Measurements from ENCODE around the gene PCSK4.

The PCSK4 gene

DNA sequence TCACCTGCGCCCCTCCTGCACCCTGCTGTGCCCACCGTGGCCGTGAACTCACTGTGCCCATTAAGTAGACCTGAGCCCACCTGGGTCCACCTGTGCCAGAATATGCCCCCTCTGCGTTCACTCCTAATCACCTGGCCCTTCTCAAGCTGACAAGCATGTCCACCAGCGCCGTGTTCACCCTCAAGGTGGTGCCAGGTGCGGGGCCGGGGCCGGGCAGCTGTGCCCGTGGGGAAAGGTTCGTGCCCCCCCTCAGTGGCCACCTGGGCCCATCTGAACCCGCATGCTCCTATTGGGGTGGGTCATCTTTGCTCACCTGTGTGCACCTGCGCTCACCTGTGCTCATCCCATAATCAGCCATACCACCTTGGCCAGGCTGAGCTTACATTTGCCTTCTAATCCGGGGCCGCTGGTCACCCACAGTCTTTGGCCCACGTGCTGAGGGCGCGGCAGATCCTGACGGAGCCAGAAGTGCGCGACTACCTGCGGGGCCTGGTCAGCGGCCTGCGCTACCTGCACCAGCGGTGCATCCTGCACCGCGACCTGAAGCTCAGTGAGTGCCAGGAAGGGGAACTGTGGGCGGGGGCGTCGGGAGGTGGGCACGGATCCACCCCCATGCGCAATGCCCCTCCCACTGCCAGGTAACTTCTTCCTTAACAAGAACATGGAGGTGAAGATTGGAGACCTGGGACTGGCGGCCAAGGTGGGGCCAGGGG, 36.1 kb upstream of the PCSK4 start:
- no peak for TF ChIP-seq CTCF (IDR thresholded peaks at IDR 0.05; ENCODE audit: low read depth, low read length)
- H3K4me1 ChIP-seq: no peaks in the 10 kb centered on the region
- peaks cover 56% of the 10 kb centered on the region for H3K27me3 ChIP-seq
- no peak for DNase-seq
- H3K4me3 ChIP-seq (ENCODE audit: low read depth, low read length): no peak overlapping the region
- no peaks in the 10 kb centered on the region for H3K9me3 ChIP-seq
- H3K36me3 ChIP-seq: no peaks in the 10 kb centered on the region

GRCh38 chr19:1525343-1525742, 35.2 kb upstream of the PCSK4 start:
- Histone ChIP-seq H3K4me3 (ENCODE audit: low read depth, low read length) (no peak overlapping the region), H3K9me3 (no peaks in the 10 kb centered on the region), H3K36me3 (no peaks in the 10 kb centered on the region), H3K4me1 (no peaks in the 10 kb centered on the region), H3K27me3 (peaks cover 50% of the 10 kb centered on the region)
- no peak for DNase-seq
- no peak for TF ChIP-seq CTCF (IDR thresholded peaks at IDR 0.05; ENCODE audit: low read depth, low read length)

DNA sequence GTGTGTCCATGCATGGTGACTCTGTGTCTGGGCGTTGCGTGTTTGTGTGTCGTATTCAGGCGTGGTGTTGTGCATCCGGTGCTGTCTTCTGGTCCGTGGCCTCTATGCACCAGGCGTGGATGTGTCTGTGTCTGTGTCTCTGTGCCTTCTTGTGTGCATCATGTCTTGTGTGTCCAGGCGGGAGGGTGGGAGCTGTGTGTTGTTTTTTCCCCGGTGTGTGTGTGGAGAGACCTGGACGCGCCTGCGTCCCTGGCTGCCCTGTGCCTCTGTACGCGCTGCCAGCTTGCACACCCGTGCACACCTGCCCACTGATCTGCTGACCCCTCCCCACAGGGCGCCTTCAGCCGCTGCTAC, 34.8 kb upstream of the PCSK4 start:
- no peak for DNase-seq
- no peak for TF ChIP-seq CTCF (IDR thresholded peaks at IDR 0.05; ENCODE audit: low read depth, low read length)
- H3K36me3 ChIP-seq: no peaks in the 10 kb centered on the region
- H3K9me3 ChIP-seq: no peaks in the 10 kb centered on the region
- H3K27me3 ChIP-seq: peaks cover 47% of the 10 kb centered on the region
- no peak overlapping the region for H3K4me3 ChIP-seq (ENCODE audit: low read depth, low read length)
- no peaks in the 10 kb centered on the region for H3K4me1 ChIP-seq

- H3K4me3 ChIP-seq (ENCODE audit: low read depth, low read length): no peak overlapping the region
- H3K4me1 ChIP-seq: no peaks in the 10 kb centered on the region
- H3K9me3 ChIP-seq: no peaks in the 10 kb centered on the region
- DNase-seq: no peak
- H3K36me3 ChIP-seq: no peaks in the 10 kb centered on the region
- no peak for TF ChIP-seq CTCF (IDR thresholded peaks at IDR 0.05; ENCODE audit: low read depth, low read length)
- peaks cover 42% of the 10 kb centered on the region for H3K27me3 ChIP-seq
These were observed 34.3 kb upstream of the PCSK4 start for GRCh38 chr19:1524287-1524971.

GRCh38 chr19:1523412-1524286, 33.5 kb upstream of the PCSK4 start, which contains the start of gene PLK5:
Gene PLK5 (plus strand): TSS chr19:1524077. CDS start chr19:1526997, 2,920 bp downstream.
- Histone ChIP-seq H3K27me3 (peaks cover 38% of the 10 kb centered on the region), H3K36me3 (no peaks in the 10 kb centered on the region), H3K4me1 (no peaks in the 10 kb centered on the region), H3K4me3 (ENCODE audit: low read depth, low read length) (no peak within 1 kb of the TSS), H3K9me3 (no peaks in the 10 kb centered on the region)
- TF ChIP-seq CTCF (IDR thresholded peaks at IDR 0.05; ENCODE audit: low read depth, low read length): no peak
- DNase-seq: no peak
